Pulmonary artery endothelial cell (primary cell): ENCODE results near the gene CMTM5. TPM values are rescaled to one million over a fixed set of nuclear protein-coding genes. Genes with fewer than 3 reads are reported as not detected.
"Not testable (repeated sequence)": the region's sequence is repeated elsewhere in the genome, so short reads cannot be mapped to it uniquely, and the experiment has no call there.

Source experiments
- DNase-seq: peaks from one replicate; pipeline ENCODE4 v3.0.0-alpha.2; 2011; ENCODE audit warnings: low read depth, low spot score
- total RNA-seq: library from RNA; depleted of rRNA; stranded (reverse); fragments of >200 nt; gene quantifications from 2 replicates; pipeline ENCODE4 v1.2.3, GENCODE V29; 2014

Gene CMTM5
- total RNA-seq, 1 donor from 2014 or later = not detected

DNA sequence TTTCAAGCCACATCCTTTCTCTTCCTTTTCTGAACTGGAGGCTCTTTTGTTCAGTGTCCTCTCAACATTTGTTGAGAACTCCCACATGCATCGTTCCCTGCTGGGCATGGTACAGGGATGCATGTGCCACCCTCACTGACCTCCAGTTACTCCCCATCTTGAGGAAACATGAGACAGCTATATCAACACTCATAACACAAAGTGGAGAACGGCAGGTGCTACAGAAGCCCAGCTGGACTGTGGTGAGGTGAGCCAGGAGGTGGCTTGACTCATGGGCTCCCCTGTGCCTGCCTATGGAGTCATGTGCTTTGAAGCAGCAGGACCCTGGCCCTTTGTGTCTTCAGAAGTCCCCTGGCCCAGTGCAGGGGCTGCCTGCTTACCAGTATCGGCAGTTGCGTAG lies 21.5 kb downstream of the CMTM5 start:
- DNase-seq = no peak

DNA sequence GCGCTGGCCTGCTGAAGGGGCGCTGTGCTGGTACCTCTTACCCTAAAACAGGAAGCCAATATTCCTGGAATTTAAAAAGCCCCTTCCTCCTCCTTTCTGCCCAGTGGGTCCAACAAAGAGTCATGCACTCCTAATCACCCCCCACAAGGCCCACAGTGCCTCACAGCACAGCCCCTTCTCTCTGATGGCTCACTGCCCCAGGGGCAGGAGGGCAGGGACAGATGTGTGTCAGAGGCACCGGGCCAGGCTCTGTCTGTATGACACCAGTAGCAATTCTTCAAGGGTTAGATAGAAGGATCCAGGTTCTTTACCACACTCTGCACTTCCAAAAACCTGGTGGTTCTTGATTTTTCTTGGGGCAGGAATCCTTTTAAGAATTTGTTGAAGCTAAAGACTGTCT lies 22.3 kb downstream of the CMTM5 start:
- no peak for DNase-seq

DNA sequence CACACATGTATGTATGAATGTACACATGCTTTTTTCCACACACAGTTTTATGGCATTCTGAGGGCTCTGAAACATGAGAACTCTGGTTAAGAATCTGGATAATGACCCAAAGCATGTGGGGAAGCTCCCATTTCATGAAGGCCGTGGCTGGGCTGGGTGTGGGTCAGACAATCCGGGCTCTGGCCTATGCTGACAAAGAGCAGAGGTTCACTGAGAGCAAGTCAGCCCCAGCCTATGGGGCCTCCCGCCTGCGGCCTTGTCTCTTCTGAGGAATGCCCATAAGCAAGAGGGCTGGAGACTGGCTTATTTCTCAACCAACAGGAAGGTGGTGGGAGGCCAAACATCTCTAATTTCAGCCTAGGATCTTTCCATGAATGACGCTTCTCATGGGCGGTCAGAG lies 22.7 kb downstream of the CMTM5 start:
- DNase-seq = no peak

GRCh38 chr14:23400496-23401149 lies 23.8 kb downstream of the CMTM5 start:
- not testable (repeated sequence) for DNase-seq

DNA sequence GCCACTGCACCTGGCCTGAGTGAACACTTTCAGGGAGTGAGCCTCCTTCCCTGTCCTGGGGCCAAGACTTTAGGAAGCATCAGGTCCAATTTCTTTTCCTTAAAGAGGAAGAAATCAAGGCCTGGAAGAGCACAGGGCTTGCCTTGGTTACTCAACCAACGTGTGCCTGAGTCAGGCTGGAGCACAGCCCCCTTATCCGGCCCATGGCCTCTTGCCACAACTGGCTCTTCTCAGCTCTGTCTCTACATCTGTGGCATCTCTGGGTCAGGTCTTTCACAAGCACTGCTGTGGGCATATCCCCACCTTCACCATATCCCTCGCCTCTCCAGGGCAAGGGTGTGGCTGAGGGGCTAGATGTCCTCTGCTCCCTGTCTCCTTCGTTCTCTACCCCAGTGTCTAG lies 24.4 kb downstream of the CMTM5 start:
- DNase-seq = no peak

DNA sequence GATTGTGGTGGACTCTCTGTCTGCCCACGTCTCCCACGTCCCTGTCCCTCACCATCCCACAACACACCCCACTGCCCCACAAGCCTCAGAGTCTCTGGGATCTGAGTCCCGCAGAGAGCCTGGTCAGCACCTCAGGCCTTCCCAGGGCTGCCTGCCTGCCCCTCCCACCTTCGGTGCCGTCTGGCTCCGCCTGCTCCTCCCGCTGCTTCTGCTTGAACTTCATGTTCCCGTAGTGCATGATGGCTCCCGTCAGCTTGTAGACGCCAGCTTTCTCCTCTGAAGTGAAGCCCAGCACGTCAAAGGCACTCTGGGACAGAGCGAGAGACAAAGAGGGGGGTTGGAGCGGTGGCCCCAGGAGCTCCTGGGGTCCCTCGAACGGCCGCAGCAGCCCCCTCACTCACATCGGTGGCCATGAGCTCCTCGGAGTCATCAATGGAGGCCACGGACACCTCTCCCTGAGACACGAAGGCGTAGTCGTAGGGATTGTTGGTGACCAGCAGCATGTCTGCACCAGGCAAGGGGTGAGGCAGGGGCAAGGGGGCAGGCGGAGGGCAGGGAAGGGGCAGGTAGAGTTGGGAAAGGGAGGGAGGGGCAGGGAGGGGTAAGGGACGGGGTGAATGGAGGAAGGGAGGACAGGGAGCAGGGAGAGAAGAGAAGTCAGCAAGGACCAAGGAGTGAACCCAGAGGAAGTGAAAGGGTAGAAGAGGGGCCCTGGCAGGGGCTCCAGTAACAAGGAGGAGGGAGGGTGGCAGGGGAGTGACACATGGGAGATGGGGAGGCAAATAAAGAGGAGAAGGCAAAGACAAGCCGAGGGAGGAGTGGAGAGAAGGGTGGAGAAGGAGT lies 25.7 kb downstream of the CMTM5 start:
- DNase-seq = no peak

GRCh38 chr14:23403139-23403438 lies 26.2 kb downstream of the CMTM5 start:
- DNase-seq = no peak

DNA sequence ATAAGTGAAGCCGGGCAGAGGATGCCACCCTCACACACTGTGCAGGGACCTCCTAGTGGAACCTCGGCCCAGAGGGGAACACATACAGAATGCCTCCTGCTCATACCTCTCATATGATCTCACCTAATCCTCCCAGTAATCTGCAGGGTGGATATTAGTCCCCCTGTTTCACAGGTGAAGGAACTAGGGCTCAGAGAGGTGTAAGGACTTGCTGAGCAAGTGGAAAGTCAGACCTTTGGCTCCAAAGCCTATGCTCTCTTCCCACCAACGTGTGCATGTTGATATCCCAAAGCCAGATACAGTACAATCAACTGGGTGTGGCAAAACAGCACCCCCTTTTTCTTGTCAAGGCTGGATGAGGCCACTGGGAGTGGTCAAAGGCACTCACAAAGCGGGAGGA lies 27.1 kb downstream of the CMTM5 start:
- no peak for DNase-seq

- no peak for DNase-seq
Observed at GRCh38 chr14:23404331-23404900, 27.6 kb downstream of the CMTM5 start.

DNA sequence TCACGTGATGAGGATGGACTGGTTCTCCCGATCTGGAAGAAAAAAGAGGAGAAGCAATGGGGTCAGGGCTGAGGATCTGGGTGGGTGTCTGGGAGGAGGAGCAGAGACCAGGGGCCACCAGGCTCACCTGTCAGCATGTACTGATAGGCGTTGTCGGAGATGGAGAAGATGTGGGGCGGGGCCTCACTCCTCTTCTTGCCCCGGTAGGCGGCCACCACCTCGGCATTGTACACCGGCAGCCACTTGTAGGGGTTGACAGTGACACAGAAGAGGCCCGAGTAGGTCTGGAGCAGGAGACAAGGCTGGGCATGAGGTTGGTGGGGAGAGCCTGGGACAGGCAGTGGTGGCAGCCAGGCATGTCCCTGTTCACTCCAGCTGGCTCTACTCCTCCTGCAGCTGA lies 28.2 kb downstream of the CMTM5 start:
- DNase-seq = no peak

DNA sequence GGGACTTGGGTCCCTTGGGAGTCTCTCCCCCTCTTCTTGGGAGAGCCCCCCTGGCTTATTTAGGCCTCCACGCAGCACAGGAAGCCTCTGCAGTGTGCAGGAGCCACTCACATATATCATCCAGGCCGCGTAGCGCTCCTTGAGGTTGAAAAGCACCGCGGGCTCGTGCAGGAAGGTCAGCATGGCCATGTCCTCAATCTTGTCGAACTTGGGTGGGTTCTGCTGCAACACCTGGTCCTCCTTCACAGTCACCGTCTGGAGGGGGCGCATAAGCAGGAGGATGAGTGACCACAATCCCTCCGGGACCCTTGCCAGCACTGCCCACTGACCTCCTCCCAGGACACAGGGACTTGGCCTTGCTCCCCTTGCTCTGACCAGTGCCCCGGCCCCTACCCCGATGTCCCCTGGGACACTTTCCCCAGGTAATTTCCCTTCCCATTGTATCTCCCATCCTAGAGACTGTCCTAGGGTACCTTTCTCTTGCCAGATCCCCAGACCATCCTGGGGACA lies 28.7 kb downstream of the CMTM5 start:
- DNase-seq = no peak

GRCh38 chr14:23406244-23406643 lies 29.4 kb downstream of the CMTM5 start:
- DNase-seq = no peak

- DNase-seq = no peak
Observed at GRCh38 chr14:23406725-23407355, 30.0 kb downstream of the CMTM5 start.

GRCh38 chr14:23407516-23408306 lies 30.9 kb downstream of the CMTM5 start, which contains the start of gene MYH6:
Gene MYH6, minus strand, starts transcription at chr14:23408273. Its CDS starts 1,050 bp downstream, at chr14:23407223.
- DNase-seq = no peak

DNA sequence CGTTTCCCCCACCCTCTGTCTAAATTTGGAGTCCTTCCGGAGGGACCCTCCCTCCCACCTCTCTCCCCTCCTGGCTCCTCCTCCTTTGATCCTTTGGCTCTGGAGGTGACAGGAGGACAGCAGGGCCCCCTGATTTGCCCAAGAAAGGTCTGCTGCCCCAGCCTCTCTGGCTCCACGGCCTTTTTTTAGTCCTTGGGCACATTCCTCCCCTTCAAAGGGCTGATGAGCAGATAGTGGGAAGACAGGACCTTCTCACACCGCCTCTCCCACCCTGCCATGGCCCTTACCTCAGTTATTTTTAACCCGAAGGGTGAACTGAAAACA lies 31.4 kb downstream of the CMTM5 start:
- no peak for DNase-seq

DNA sequence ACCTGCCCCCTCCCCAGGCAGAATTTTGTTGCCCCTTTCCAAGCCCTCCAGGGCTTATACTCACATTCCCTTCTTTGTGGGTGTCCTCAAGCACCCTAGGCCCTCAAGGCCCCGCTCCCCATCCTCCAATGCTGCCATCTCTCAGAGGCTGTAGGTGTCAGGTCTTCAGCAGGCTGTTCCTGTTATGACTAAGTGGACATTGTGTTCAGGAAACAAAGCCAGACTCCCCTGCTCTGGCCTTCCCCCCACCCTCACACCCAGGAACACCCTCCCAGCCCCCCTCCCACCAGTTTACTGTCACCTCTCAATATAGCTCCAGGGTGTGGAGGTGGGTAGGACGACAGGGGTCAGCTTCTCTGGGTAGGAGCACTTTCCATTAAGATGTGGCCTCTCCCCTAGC lies 32.6 kb downstream of the CMTM5 start:
- no peak for DNase-seq

DNA sequence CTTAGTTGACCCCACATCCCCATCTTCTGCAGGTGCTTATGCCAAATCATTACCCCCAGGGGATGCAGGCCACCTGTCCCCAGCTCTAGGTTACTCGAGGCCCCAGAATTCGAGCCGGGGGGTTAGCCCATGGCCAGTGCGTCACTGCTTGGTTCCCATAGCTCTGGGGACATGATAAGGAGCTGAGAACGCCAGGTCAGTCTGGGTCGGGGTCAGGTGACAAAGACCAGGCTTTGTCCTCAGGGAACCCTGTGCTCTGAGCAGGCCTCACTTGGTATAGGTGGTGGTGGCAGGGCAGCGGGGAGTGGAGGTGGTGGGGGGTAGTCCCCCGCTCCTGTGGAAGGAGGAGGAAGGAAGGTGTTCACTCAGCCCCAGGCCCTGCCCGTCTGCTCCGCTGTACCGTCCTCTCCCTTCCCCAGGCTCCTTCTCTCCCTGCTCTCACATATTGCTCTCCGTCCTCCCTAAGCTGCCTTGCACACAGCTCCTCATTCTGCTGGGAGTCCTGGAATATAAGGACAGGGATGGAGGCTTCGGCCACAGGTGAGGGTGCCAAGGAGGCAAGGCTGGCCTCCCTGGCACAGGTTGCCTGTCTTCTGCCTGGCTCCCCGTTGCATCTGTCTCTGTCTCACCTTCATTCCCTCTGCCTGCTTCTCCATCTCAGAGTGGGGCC lies 33.3 kb downstream of the CMTM5 start:
- no peak for DNase-seq

GRCh38 chr14:23411563-23412525 lies 35.0 kb downstream of the CMTM5 start:
- DNase-seq = no peak

GRCh38 chr14:23413681-23414080 lies 36.8 kb downstream of the CMTM5 start:
- DNase-seq = no peak

- no peak for DNase-seq
Observed at GRCh38 chr14:23414254-23414653, 37.4 kb downstream of the CMTM5 start.
